ENCODE results near the gene ST6GALNAC4. TPM values are rescaled to one million over a fixed set of nuclear protein-coding genes. Genes with fewer than 3 reads are reported as not detected.

Gene ST6GALNAC4
- total RNA-seq, 4 donors from 2014 or later = 16.7 to 66.1 (median 47.3) TPM

DNA sequence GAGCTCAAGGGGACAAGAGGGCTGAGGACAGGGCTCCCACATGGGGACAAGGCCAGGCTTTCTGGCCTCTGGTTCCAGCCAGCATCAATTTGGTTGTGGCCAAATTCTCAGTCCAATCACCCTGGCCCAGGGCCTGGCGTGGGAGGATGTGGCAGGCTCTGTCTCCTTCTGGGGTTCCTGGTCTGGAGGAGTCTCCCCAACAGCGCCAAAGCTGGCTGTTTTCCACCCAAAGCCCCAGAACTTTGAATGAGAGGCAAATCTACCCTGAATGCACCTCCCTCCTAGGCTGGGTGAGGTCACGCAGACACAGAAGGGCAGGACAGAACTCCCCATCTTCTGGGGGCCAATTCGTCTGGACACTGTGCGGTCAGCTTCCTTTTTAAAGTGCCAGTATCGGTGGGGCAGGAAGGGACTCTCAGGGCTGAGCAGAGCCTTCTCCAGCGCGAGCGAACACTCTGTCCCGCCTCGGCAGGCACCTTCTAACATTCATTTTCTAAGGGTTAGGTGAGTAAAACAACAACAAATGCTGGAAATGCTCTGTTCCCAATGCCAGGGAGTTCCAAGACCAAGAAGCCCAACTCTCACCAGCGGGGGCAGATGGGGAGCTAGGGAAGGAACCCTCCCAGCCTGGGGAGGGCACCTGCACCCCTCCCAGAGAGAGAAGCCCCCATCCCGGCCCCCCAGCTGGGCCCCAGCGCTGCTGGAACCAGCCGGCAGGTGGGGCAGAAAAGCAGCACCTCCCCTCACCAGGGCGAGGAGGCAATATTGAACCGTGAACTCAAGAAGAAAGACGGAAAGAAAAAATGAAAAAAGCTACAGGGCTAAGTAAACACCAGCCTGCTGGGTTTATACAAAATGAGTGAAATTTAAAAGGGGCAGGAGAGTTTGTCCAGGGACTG is 24.5 kb upstream of the ST6GALNAC4 start:
- no peak for DNase-seq
- TF ChIP-seq POLR2AphosphoS5 (IDR thresholded peaks at IDR 0.05) (no peak), EP300 (IDR thresholded peaks at IDR 0.05; ENCODE audit: low read depth) (no peak), POLR2A (IDR thresholded peaks at IDR 0.05) (no peak)
- TF ChIP-seq, protein P1, sequence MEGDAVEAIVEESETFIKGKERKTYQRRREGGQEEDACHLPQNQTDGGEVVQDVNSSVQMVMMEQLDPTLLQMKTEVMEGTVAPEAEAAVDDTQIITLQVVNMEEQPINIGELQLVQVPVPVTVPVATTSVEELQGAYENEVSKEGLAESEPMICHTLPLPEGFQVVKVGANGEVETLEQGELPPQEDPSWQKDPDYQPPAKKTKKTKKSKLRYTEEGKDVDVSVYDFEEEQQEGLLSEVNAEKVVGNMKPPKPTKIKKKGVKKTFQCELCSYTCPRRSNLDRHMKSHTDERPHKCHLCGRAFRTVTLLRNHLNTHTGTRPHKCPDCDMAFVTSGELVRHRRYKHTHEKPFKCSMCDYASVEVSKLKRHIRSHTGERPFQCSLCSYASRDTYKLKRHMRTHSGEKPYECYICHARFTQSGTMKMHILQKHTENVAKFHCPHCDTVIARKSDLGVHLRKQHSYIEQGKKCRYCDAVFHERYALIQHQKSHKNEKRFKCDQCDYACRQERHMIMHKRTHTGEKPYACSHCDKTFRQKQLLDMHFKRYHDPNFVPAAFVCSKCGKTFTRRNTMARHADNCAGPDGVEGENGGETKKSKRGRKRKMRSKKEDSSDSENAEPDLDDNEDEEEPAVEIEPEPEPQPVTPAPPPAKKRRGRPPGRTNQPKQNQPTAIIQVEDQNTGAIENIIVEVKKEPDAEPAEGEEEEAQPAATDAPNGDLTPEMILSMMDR (IDR thresholded peaks at IDR 0.05) = no peak
- Histone ChIP-seq H3K9me3 (no peaks in the 10 kb centered on the region), H3K27ac (no peak overlapping the region), H3K4me3 (no peak overlapping the region), H3K36me3 (peaks cover 0 to 12% (median 0%) of the 10 kb centered on the region in 4 donors), H3K27me3 (no peaks in the 10 kb centered on the region), H3K4me1 (peaks cover 8 to 19% (median 18%) of the 10 kb centered on the region in 4 donors)
- intact Hi-C loops (cut with DNase I; ENCODE audit: low total_unique reads) (loop anchor here (5.0 kb wide), 1 partner anchor 41 kb away; the partner anchor contains the start of gene EEIG1), in situ Hi-C loops (cut with MboI; ENCODE audit: low pct_ligation_motif_present in 1 of 4, low pct_unique_long_range_greater_than_20kb in 1 of 4, low sequenced_read_pairs in 3 of 4) (loop anchor here in 2 of 4 donors (10.0 kb wide), 1 partner anchor 93 kb away; no protein-coding TSS in a partner anchor)
- WGBS, 2 donors (ENCODE audit: low coverage in 1 of 2) = 81 to 90% methylated on average over 9 to 18 of the region's 18 CpGs

DNA sequence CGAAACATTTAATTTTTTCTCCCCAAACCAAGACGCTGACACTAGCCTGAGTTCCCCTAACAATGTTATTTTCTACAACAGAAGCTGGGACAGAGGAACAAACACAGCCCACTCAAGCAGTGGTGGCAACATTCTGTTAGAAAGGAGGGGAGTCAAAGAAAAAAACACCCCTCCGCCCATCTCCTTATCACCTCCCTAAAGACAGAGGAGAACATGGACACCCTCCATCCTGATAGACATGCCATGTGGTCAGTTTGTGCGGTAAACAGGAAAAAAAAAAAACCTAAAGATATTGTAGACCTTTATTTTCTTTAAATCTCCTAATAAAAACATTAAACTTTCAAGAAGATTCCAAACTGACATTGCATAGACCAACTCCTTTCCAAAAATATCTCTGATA is 23.8 kb upstream of the ST6GALNAC4 start:
- DNase-seq = no peak
- in situ Hi-C loops (cut with MboI; ENCODE audit: low pct_ligation_motif_present in 1 of 4, low pct_unique_long_range_greater_than_20kb in 1 of 4, low sequenced_read_pairs in 3 of 4) = loop anchor here in 2 of 4 donors (10.0 kb wide), 1 partner anchor 94 kb away; no protein-coding TSS in a partner anchor
- peaks cover 8 to 26% (median 23%) of the 10 kb centered on the region in 4 donors for H3K4me1 ChIP-seq
- WGBS, 2 donors (ENCODE audit: low coverage in 1 of 2) = 88 to 98% methylated on average over 3 to 4 of the region's 4 CpGs
- H3K27ac ChIP-seq = no peak overlapping the region
- no peaks in the 10 kb centered on the region for H3K9me3 ChIP-seq
- TF ChIP-seq, protein P1 (IDR thresholded peaks at IDR 0.05) = no peak
- TF ChIP-seq EP300 (IDR thresholded peaks at IDR 0.05; ENCODE audit: low read depth) = no peak
- no peak for TF ChIP-seq POLR2A (IDR thresholded peaks at IDR 0.05)
- TF ChIP-seq POLR2AphosphoS5 (IDR thresholded peaks at IDR 0.05) = no peak
- no peaks in the 10 kb centered on the region for H3K27me3 ChIP-seq
- intact Hi-C loops (cut with DNase I; ENCODE audit: low total_unique reads) = loop anchor here (5.0 kb wide), 1 partner anchor 42 kb away; the partner anchor contains the start of gene EEIG1
- H3K36me3 ChIP-seq = peaks cover 0 to 12% (median 0%) of the 10 kb centered on the region in 4 donors
- no peak overlapping the region for H3K4me3 ChIP-seq

DNA sequence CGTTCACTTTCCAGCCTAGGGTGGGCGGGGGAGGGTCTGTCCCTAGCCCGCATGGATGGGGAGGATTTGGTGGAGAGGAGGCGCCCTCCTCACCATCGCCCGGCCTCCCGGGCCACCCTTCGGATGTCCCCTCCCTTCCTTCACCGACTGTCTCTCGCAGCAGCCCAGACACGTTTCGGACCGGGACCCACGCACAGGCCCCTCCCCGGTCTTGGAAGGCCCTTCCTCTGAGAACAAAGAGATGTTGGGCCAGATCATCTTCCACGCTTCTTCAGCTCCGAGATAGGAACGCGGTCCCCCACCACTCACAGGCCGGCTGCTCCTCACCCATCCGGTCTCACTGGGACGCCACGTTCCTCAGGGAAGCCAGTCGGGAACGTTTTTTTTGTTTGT is 21.5 kb upstream of the ST6GALNAC4 start:
- in situ Hi-C loops (cut with MboI; ENCODE audit: low pct_ligation_motif_present in 1 of 4, low pct_unique_long_range_greater_than_20kb in 1 of 4, low sequenced_read_pairs in 3 of 4) = no loop called here
- TF ChIP-seq POLR2A (IDR thresholded peaks at IDR 0.05) (no peak), EP300 (IDR thresholded peaks at IDR 0.05; ENCODE audit: low read depth) (no peak), POLR2AphosphoS5 (IDR thresholded peaks at IDR 0.05) (peak in 2 of 3 donors; percentile 45 to 47)
- DNase-seq = no peak
- no peaks in the 10 kb centered on the region for H3K9me3 ChIP-seq
- peaks cover 8 to 29% (median 21%) of the 10 kb centered on the region in 4 donors for H3K4me1 ChIP-seq
- no peaks in the 10 kb centered on the region for H3K36me3 ChIP-seq
- WGBS, 2 donors (ENCODE audit: low coverage in 1 of 2) = 33% methylated on average over 25 of the region's 25 CpGs; no CpG with 5 or more reads in 1 of the 2 donors
- no peaks in the 10 kb centered on the region for H3K27me3 ChIP-seq
- peak overlapping the region; percentile 1 to 57 (median 48) for H3K4me3 ChIP-seq
- H3K27ac ChIP-seq = peak overlapping the region; percentile 51 to 74 (median 62)
- intact Hi-C loops (cut with DNase I; ENCODE audit: low total_unique reads) = no loop called here

DNA sequence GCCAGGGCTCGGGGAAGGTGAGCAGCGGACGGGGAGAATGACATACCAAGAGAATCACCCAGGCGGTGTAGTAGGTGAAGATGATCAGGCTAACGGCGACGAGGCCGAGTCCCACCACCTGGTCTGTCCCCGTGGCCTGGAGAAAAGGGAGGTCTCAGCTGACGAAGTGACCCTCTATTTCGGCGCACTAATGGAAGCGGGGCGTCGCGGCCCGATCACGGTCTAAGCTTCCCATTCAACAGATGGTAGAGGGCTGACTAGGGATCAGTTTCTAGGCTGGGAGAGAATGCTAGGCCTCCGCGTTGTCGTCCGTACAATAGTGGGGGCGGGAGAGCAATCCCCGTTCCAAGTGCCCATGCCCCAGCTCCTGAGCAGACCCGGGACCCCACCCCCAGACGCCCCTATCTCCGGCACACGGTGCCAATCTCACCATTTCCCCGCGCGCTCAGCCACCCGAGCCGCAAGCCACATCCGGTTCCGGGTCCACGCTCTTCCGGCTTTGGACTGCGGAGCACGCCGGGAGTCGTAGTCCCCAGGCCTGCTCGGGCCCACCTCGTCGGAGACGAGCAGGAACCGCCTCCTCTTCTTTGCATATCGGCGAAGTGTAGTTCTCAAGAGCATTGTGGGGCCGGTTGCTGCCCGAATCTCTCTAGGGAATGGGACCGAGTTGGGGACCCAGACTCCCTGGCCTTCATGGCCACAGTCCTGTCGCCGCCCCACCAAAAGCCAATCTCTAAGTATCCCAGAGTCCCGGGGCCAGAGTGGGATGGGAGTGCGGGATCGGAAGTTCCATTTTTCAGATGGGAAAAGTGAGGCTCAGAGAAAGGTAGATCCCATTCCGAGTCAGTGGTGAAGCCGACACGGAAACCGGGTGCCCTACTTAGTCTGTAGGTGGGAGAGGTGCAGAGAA is 20.8 kb upstream of the ST6GALNAC4 start, which contains the start of gene DPM2:
TSS of gene DPM2 (minus strand) at position 467 of the 910 bp plus-strand sequence. CDS start at position 433, 34 bp downstream.
- peak within 1 kb of the TSS; percentile 44 to 57 (median 52) for H3K4me3 ChIP-seq
- TF ChIP-seq, protein P1 (IDR thresholded peaks at IDR 0.05) = no peak
- TF ChIP-seq EP300 (IDR thresholded peaks at IDR 0.05; ENCODE audit: low read depth) (no peak), POLR2AphosphoS5 (IDR thresholded peaks at IDR 0.05) (peak; percentile 66 to 90 (median 90)), POLR2A (IDR thresholded peaks at IDR 0.05) (peak; percentile 72)
- peaks cover 8 to 29% (median 20%) of the 10 kb centered on the region in 4 donors for H3K4me1 ChIP-seq
- peak; percentile 88 for DNase-seq
- peak within 1 kb of the TSS; percentile 51 to 74 (median 62) for H3K27ac ChIP-seq
- H3K9me3 ChIP-seq = no peaks in the 10 kb centered on the region
- in situ Hi-C loops (cut with MboI; ENCODE audit: low pct_ligation_motif_present in 1 of 4, low pct_unique_long_range_greater_than_20kb in 1 of 4, low sequenced_read_pairs in 3 of 4) (no loop called here), intact Hi-C loops (cut with DNase I; ENCODE audit: low total_unique reads) (no loop called here)
- H3K36me3 ChIP-seq = no peaks in the 10 kb centered on the region
- WGBS, 2 donors (ENCODE audit: low coverage in 1 of 2) = 0 to 4% methylated on average over 13 to 57 of the region's 60 CpGs
- H3K27me3 ChIP-seq = no peaks in the 10 kb centered on the region

Data from transverse colon (tissue), 4 donors.